ENCODE results near the gene PTPRQ.

The PTPRQ gene

GRCh38 chr12:80704420-80704819 lies 260.4 kb downstream of the PTPRQ start:
- DNase-seq = no peak

DNA sequence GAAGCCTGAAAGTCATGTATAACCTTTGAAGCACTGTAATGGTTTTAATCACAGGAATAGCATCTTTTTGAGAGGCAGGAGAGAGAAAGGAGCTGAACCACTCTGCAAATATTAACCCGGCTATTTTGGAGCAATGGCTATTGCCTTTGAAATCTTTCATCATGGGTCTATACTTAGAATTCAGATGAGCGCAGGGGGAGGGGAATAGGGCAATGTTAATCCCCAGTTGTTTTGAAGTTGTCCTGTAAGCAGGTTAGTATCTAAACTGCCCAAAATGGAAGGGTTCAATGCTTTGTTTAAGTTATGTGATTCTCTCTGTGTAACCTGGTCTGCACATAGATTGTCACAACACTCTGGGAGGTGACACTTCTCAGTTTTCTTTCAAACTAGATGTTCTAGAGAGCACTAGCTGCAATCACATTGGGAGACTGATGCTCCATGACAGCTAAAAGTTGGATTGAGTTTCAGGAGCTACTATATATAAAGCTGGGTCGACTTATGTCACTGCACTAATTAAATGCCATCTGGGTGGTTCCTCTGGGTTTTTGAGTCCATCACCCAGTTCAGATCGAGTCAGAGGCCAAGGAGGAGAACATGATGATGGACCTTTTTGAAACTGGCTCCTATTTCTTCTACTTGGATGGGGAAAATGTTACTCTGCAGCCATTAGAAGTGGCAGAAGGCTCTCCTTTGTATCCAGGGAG lies 263.2 kb downstream of the PTPRQ start, which contains the start of gene MYF6:
MYF6 (plus strand) TSS at position 509 of the 704 bp plus-strand sequence; CDS start at position 595, 86 bp downstream.
- DNase-seq = no peak

- DNase-seq = no peak
Measured at GRCh38 chr12:80707830-80708258, 263.8 kb downstream of the PTPRQ start.

- DNase-seq = no peak
Measured at GRCh38 chr12:80708259-80708974, 264.4 kb downstream of the PTPRQ start.

DNA sequence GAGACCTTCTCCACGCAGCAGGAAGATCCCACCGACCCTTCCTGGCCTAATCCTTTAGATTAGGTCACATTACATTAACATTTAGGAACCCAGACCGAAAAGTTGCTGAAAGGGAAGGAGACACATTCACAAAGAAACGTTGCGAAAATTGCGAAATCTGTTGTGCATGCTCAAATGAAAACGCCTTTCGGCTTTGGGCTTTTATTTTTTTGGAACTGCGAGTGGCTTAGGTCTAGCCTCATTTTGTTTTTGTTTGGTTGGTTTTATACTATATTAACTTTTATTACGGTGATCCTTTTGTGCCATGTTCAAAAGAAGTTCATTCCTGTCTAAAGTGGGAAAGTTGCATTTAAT lies 264.9 kb downstream of the PTPRQ start:
- no peak for DNase-seq

DNA sequence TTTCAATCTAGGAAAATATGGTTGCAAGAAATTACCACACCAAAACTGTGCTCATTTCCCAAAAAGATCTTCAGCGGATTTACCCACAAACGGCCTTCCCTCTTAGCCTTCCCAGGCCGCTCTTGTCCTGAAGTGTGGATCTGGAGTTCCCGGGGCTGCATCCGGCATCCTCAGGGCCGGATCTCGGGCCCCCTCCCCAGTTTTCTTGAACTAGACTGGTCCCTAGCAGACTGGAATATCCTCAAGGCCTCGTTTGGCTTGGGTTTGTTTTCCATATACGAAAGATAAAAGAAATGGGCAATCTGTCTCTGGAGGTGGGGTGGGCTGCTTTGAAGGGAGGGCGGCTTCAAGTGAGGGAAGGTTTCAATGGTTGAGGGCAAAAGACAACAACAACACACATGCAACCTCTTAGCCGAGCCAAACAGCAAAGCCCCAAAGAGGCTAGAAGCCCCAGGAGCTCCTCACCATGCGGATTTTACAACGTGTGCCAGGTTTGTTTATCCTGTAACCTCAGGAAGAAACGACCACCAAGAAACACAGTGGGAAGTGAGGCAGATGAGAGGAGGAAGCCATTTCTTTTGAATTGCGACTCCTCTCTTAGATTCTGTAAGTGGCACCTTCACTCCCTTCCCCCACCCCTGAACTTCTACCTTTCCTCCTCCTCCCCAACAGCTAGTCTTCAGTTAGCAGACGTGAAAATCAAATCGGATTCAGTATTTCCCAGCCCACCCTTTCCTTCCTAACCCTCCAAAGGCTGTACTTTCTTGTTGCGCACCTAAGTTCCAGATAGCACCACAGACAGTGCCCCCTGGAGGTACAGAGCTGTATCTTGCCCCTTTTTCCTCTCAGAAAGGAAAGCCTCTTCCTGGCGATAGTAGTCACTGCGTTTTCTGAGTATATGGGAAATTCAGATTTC lies 266.0 kb downstream of the PTPRQ start:
- peak; percentile 4 for DNase-seq

DNA sequence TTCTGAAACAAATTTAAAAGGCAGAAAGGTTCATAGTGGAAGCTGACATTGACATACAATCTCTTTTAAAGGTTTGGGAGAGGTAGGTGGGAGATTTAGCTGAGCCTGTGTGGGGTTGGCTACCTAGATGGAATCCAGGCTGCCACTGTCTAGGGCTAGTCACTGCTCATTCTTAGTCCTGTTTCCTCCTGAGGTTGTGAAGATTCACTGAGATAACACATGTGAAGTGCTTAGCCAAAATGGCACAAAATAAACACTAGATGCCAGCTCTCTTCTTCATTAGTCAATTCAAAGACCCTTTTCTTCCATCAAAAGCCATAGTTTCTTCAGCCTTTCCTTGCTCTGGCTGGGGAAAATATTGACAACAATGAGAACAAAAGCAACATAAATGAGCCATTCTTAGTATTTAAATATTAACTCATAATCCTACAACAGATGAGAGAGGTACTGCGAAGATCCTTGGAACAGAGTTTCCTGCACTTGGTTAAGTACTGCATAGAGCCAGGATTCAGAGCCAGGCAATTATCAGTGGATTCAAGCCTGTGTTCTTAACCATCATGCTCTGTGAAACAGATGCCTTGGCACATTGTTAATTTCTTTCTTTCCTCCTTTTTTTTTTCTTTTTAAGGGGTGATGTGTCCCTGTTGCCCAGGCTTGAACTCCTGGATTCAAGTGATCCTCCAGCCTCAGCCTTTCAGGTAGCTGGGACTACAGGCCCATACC lies 266.9 kb downstream of the PTPRQ start:
- no peak for DNase-seq

DNA sequence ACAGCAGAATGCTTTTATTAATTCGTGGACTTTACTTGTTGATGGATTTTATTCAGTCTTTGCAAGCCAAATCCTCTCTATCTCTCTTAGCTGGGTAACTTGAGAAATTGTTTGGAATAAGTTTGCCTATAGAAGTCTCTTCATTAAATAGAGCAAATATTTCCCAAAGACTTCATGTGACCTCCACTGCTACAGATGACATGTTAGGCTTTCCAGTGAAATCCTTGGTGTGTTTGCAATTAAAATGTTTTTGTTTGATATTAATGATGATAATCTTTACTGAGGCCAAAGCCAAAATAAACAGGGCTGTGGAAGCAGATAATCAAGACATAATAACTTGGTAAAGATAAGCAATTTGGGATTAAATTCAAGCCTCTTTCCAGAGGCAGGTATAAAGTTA lies 267.8 kb downstream of the PTPRQ start:
- no peak for DNase-seq

- DNase-seq = no peak
Measured at GRCh38 chr12:80712866-80713265, 268.8 kb downstream of the PTPRQ start.

DNA sequence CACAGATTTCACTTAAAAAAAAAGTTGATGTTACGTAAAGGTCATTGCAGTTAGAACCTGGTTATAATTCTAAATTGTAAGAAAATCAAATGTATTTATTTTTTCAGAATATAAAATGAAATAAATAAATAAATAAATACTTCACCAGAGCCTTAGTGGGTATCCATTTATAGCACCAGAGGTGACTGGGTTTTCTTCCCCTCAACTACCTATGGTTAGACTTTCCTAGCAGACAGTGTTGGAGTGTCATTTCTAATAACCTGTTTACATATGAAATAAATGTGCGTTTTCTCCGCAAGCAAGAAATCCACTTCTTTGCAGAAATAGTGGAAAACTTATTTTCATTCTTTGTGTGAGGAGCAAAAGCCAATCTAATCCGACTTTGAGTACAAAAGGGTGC lies 269.4 kb downstream of the PTPRQ start:
- DNase-seq = no peak

GRCh38 chr12:80714055-80714454 lies 270.0 kb downstream of the PTPRQ start:
- DNase-seq = no peak

- DNase-seq = no peak
Measured at GRCh38 chr12:80714846-80715245, 270.8 kb downstream of the PTPRQ start.

GRCh38 chr12:80715713-80716249 lies 271.7 kb downstream of the PTPRQ start:
- no peak for DNase-seq

DNA sequence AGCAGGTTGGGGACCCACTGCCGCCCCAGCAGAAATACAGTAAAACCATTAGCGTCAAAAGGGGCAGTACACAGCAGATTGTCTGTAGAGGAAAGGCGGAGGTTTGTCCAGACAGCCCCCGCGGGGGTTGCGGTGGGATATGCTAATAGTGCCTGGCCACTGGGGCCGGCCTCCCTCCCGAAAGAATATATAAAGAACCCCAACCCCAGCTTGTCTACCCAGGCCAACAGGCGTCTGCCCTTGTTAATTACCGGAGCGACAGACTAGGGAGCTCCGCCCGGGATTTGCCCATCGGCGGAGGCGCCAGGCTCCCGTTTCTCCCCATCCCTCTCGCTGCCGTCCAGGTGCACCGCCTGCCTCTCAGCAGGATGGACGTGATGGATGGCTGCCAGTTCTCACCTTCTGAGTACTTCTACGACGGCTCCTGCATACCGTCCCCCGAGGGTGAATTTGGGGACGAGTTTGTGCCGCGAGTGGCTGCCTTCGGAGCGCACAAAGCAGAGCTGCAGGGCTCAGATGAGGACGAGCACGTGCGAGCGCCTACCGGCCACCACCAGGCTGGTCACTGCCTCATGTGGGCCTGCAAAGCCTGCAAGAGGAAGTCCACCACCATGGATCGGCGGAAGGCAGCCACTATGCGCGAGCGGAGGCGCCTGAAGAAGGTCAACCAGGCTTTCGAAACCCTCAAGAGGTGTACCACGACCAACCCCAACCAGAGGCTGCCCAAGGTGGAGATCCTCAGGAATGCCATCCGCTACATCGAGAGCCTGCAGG lies 272.8 kb downstream of the PTPRQ start, which contains the start of gene MYF5:
MYF5 (plus strand) TSS at position 217 of the 774 bp plus-strand sequence; CDS start at position 369, 152 bp downstream.
- no peak for DNase-seq

- DNase-seq = no peak
Measured at GRCh38 chr12:80717856-80718255, 273.8 kb downstream of the PTPRQ start.

DNA sequence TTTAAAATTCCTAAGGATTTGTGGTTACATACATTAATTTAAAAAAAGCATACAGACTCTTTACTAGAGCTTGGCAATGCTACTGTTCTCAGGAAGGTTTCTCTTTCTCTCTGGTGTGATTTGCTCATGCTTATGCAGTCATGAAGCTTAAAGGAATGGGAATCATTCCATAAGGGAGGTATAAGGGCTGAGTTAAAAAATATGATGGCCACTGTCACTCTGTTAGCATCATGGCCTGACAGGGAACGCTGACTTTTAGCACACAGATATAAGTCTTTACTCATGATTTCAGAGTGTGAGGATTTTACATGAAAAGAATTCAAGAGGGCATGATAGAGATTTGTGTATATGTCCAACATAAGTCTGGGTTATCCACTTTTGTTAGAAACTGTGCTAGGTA lies 276.5 kb downstream of the PTPRQ start:
- DNase-seq = no peak

- no peak for DNase-seq
Measured at GRCh38 chr12:80721326-80721725, 277.3 kb downstream of the PTPRQ start.

Data from activated CD4-positive, alpha-beta T cell treated with anti-CD3 and anti-CD28 coated beads, Interleukin-10, Interleukin-2, amounts not matched to agents 100 ng/mL and 50 ng/mL, durations not matched to agents 16 hours and 8 hours (primary cell).